Stimulated activated CD4-positive, alpha-beta T cell treated with anti-CD3 and anti-CD28 coated beads, TNF-alpha, amount 100 ng/mL, for 1 hour (primary cell): ENCODE measurements around the gene SDHAF4.
"Not testable (repeated sequence)": the region's sequence is repeated elsewhere in the genome, so short reads cannot be mapped to it uniquely, and the experiment has no call there.

Source experiments
- DNase-seq, 3 donors: peaks; one replicate each; pipeline ENCODE4 v3.0.0-alpha.2; 2020; ENCODE audit warnings: low read depth in 3 of 3, low spot score in 1 of 3

Gene SDHAF4

GRCh38 chr6:70592391-70593117, 25.8 kb downstream of the SDHAF4 start:
- no peak for DNase-seq

- DNase-seq, result no peak
Measured at GRCh38 chr6:70593118-70593486, 26.4 kb downstream of the SDHAF4 start.

DNA sequence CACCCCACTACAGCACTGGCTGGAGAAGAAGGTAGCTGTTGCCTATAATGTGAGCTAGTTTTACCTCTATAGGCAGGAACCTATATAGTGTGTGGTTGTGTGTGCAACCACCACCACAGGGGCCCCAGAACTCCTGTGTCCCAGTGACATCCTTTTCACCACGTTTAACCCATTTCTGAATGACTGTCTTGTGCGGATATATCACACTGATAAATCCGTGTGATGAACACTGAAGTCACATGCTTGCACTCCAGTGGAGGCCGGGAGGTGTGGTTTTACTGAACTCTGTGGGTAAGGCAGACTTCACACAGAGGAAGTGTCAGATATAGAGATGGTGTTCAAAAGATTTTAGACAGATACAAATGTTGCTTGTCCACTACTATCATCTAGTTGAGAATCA, 32.5 kb downstream of the SDHAF4 start:
- DNase-seq, result no peak

DNA sequence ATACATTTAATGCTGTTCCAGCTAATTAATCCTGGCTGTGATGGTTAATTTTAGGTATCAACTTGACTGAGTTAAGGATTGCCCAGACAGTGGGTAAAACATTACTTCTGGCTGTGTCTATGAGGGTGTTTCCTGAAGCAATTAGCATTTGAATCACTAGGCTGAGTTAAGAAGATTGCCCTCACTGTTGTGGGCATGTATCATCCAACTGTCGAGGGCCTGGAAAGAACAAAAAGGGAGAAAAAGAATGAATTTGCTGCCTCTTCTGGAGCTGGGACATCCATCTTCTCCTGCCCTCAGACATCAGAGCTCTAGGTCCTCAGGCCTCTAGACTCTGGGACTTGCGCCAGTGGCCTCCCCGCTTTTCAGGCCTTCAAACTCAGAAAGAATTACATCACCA, 34.3 kb downstream of the SDHAF4 start:
- DNase-seq, result no peak

- DNase-seq, result no peak
Measured at GRCh38 chr6:70604254-70604653, 37.5 kb downstream of the SDHAF4 start.

DNA sequence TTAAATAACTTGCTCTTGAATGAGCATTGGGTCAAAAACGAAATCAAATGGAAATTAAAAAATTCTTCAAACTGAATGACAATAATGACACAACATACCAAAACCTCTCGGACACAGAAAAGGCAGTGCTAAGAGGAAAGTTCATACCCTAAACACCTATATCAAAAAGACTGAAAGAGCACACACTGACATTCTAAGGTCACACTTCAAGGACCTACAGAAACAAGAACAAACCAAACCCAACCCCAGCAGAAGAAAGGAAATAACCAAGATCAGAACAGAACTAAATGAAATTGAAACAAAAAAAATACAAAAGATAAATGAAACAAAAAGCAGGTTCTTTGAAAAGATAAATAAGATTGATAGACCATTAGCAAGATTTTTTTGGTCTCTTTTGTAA, 40.6 kb downstream of the SDHAF4 start:
- not testable (repeated sequence) for DNase-seq

DNA sequence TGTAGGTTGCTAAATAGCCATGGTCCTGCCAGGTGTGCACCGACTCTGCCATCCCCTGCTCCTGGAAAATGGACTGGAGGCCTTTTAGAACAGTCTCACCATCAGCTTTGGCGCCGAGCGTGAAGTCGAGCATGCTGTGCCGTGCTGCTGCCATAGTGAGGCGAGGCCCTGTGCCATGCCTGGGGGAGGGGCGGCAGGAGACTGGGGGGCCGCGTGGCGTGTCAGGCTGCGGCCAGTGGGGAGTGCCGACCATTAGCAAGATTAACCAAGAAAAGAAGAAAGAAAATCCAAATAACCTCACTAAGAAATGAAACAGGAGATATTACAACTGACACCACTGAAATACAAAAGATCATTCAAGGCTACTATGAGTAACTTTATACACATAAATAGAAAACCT, 42.5 kb downstream of the SDHAF4 start:
- DNase-seq, result not testable (repeated sequence)

DNA sequence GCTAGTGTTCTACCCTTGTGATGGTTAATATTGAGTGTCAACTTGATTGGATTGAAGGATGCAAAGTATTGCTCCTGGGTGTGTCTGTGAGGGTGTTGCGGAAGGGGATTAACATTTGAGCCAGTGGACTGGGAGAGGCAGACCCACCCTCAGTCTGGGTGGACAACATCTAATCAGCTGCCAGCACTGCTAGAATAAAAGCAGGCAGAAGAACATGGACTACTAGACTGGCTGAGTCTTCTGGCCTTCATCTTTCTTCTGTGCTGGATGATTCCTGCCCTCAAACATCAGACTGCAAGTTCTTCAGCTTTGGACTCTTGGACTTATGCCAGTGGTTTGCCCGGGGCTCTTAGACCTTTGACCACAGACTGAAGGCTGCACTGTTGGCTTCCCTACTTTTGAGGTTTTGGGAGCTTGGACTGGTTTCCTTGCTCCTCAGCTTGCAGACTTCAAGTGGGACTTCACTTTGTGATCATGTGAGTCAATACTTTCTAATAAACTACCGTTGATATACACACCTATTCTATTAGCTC, 50.1 kb downstream of the SDHAF4 start:
- DNase-seq, result no peak

- DNase-seq, result no peak
Measured at GRCh38 chr6:70620746-70621145, 54.0 kb downstream of the SDHAF4 start.

GRCh38 chr6:70622461-70622860, 55.7 kb downstream of the SDHAF4 start:
- DNase-seq, result no peak

DNA sequence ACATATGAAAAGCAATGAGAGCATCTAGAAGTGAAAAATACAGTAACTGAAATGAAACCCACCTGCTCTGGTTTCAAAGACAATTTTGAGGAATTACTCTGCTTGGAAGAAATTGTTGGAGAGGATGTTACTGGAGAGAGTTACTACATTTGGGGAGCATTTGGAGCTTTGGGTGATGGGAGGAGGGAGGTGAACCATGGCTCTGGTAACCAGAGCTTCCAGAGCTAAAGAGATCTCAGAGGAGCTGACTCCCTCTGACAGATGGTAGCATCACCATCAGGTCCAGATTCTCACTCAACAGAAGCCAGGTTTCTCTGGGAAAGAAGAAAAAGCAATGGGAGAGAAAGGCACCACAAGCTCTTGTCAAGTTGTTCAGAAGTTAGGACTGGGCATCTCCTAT, 58.7 kb downstream of the SDHAF4 start:
- no peak for DNase-seq

- DNase-seq, result no peak
Measured at GRCh38 chr6:70627500-70628254, 60.9 kb downstream of the SDHAF4 start.

- no peak for DNase-seq
Measured at GRCh38 chr6:70629929-70630328, 63.2 kb downstream of the SDHAF4 start.

DNA sequence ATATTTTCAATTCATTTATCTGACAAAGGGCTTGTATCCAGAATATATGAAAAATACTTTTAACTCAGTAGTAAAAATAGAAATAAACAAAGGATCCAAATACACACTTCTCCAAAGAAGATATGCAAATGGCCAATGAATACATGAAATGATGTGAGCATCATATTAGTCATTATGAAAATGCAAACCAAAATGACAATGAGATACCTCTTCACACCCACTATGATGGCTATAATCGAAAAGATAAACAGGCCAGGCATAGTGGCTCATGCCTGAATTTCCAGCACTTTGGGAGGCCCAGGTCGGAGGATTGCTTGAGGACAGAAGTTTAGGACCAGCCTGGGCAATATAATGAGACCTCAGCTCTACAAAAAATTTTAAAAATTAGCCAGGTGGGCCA, 67.1 kb downstream of the SDHAF4 start:
- DNase-seq, result no peak

- DNase-seq, result no peak
Measured at GRCh38 chr6:70636596-70636995, 69.9 kb downstream of the SDHAF4 start.

GRCh38 chr6:70638468-70638867, 71.7 kb downstream of the SDHAF4 start:
- DNase-seq, result no peak
